ENCODE data around the gene REEP1. TPM values are rescaled to one million over a fixed set of nuclear protein-coding genes. Genes with fewer than 3 reads are reported as not detected.

The REEP1 gene
- total RNA-seq, 4 donors from 2014 or later: 9.7 to 24.5 (median 13.4) TPM

DNA sequence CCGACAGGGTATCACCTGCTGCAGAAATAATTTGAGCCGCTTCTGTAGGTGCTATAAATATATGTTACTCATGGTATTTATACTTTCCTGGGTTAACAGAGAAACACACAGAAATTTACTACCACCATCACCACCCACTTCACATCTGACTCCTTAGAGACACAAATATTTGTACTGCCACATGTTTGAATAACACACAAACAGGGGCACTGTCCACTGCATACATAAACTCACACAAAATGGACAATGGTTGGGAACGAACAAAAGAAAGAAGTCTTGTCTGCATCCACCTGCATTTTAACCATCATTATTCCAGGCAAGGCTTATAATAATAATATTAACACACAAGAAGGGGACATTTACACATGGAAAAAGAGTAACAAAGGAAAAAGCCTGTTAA is 166.1 kb downstream of the REEP1 start:
- Histone ChIP-seq H3K36me3 (no peaks in the 10 kb centered on the region), H3K27ac (no peak overlapping the region), H3K4me3 (no peak overlapping the region), H3K4me1 (no peaks in the 10 kb centered on the region), H3K9me3 (no peaks in the 10 kb centered on the region), H3K27me3 (no peaks in the 10 kb centered on the region)
- intact Hi-C loops (cut with DNase I; ENCODE audit: low total_unique reads): no loop called here
- DNase-seq: no peak
- TF ChIP-seq, protein P1, sequence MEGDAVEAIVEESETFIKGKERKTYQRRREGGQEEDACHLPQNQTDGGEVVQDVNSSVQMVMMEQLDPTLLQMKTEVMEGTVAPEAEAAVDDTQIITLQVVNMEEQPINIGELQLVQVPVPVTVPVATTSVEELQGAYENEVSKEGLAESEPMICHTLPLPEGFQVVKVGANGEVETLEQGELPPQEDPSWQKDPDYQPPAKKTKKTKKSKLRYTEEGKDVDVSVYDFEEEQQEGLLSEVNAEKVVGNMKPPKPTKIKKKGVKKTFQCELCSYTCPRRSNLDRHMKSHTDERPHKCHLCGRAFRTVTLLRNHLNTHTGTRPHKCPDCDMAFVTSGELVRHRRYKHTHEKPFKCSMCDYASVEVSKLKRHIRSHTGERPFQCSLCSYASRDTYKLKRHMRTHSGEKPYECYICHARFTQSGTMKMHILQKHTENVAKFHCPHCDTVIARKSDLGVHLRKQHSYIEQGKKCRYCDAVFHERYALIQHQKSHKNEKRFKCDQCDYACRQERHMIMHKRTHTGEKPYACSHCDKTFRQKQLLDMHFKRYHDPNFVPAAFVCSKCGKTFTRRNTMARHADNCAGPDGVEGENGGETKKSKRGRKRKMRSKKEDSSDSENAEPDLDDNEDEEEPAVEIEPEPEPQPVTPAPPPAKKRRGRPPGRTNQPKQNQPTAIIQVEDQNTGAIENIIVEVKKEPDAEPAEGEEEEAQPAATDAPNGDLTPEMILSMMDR (IDR thresholded peaks at IDR 0.05): no peak
- TF ChIP-seq POLR2A (IDR thresholded peaks at IDR 0.05): no peak

DNA sequence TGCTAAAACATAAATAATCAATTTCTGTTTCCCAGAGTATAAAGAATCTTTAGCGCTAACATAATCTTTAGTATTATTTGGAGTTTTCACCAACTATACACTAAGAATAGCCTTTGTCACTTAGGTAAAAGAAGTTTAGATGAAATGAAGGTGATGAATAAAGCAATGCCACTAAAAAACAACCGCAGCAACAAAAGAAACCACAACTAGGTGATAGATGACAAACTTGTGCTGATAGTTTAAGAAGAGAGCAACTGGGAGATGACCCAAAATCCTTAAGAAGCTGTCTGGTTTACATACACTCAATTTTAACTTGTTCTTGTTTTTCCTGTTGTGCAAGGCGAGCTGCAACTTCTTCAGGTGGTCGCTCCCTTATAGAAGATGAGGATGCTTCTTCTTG is 167.0 kb downstream of the REEP1 start:
- H3K4me1 ChIP-seq: no peaks in the 10 kb centered on the region
- TF ChIP-seq, protein P1 (IDR thresholded peaks at IDR 0.05): no peak
- TF ChIP-seq POLR2A (IDR thresholded peaks at IDR 0.05): no peak
- H3K9me3 ChIP-seq: no peaks in the 10 kb centered on the region
- H3K27me3 ChIP-seq: no peaks in the 10 kb centered on the region
- no peaks in the 10 kb centered on the region for H3K36me3 ChIP-seq
- no peak for DNase-seq
- H3K27ac ChIP-seq: no peak overlapping the region
- no peak overlapping the region for H3K4me3 ChIP-seq
- intact Hi-C loops (cut with DNase I; ENCODE audit: low total_unique reads): no loop called here

Small RNA genes lying within 50 kb of the gene (microRNA-seq; reads per million reads assigned to microRNA genes)
- not detected for gene MIR4779 (ENCODE audit: borderline microRNAs expressed, borderline replicate concordance)

Small RNA genes lying within 50 kb of the gene (small RNA-seq; reads per million reads assigned to genes)
- gene MIR4779 (not detected), gene RF00096 (not detected), gene RF00413 (not detected)

Other genes starting within 250 kb of the REEP1 start
- 10 to 100 TPM; 10.9 to 38.8 (median 17.7) TPM for gene POLR1A, start 231.7 kb downstream of the REEP1 start, total RNA-seq
- 100 to 1,000 TPM in 2 of 4 donors, 10 to 100 TPM in 2; 87.9 to 160 (median 103) TPM for gene PTCD3, start 231.4 kb downstream of the REEP1 start, total RNA-seq
- 10 to 100 TPM in 3 of 4 donors, 1 to 10 TPM in 1; 9.7 to 63.0 (median 36.2) TPM for gene IMMT, start 142.2 kb downstream of the REEP1 start, total RNA-seq
- 10 to 100 TPM; 22.6 to 71.2 (median 31.5) TPM for gene MRPL35, start 138.2 kb downstream of the REEP1 start, total RNA-seq
- 10 to 100 TPM; 22.5 to 54.3 (median 48.6) TPM for gene KDM3A, start 103.7 kb upstream of the REEP1 start, total RNA-seq
- 100 to 1,000 TPM in 1 of 4 donors, 10 to 100 TPM in 3; 62.4 to 143 (median 94.4) TPM for gene CHMP3, start 225.8 kb upstream of the REEP1 start, total RNA-seq

Data from uterus (tissue), 4 donors.